ENCODE measurements around the gene RUNX1. TPM values are rescaled to one million over a fixed set of nuclear protein-coding genes. Genes with fewer than 3 reads are reported as not detected.

The RUNX1 gene
- total RNA-seq, 1 donor from 2014 or later, result 62.1 TPM

GRCh38 chr21:34791776-34792503, 257.2 kb downstream of the RUNX1 start:
- H3K27ac ChIP-seq, result no peak overlapping the region
- TF ChIP-seq POLR2AphosphoS5 (IDR thresholded peaks at IDR 0.05; ENCODE audit: insufficient read depth in 1 of 2, low read depth in 1 of 2) (no peak), CTCF (IDR thresholded peaks at IDR 0.05) (no peak), POLR2A (IDR thresholded peaks at IDR 0.05) (no peak)
- DNase-seq (ENCODE audit: extremely low spot score in 2 of 2), result peak in 1 of 2 donors; percentile 56
- H3K27me3 ChIP-seq, result no peaks in the 10 kb centered on the region
- H3K36me3 ChIP-seq, result peaks cover 0 to 8% of the 10 kb centered on the region in 2 donors
- no peaks in the 10 kb centered on the region for H3K9me3 ChIP-seq
- peaks cover 28% of the 10 kb centered on the region for H3K4me1 ChIP-seq
- no peak overlapping the region for H3K4me3 ChIP-seq
- intact Hi-C loops (cut with DNase I), result no loop called here

- Histone ChIP-seq H3K36me3 (peaks cover 0 to 8% of the 10 kb centered on the region in 2 donors), H3K4me1 (peaks cover 17% of the 10 kb centered on the region), H3K9me3 (no peaks in the 10 kb centered on the region), H3K27ac (no peak overlapping the region), H3K4me3 (no peak overlapping the region), H3K27me3 (no peaks in the 10 kb centered on the region)
- DNase-seq (ENCODE audit: extremely low spot score in 2 of 2), result no peak
- TF ChIP-seq CTCF (IDR thresholded peaks at IDR 0.05) (no peak), POLR2AphosphoS5 (IDR thresholded peaks at IDR 0.05; ENCODE audit: insufficient read depth in 1 of 2, low read depth in 1 of 2) (no peak)
- intact Hi-C loops (cut with DNase I), result no loop called here
Measured at GRCh38 chr21:34790834-34791233, 258.3 kb downstream of the RUNX1 start.

- TF ChIP-seq POLR2AphosphoS5 (IDR thresholded peaks at IDR 0.05; ENCODE audit: insufficient read depth in 1 of 2, low read depth in 1 of 2) (no peak), POLR2A (IDR thresholded peaks at IDR 0.05) (no peak), CTCF (IDR thresholded peaks at IDR 0.05) (no peak)
- intact Hi-C loops (cut with DNase I), result no loop called here
- DNase-seq (ENCODE audit: extremely low spot score in 2 of 2), result peak in 1 of 2 donors; percentile 40
Measured at GRCh38 chr21:34790341-34790740, 258.8 kb downstream of the RUNX1 start.

GRCh38 chr21:34788879-34789278, 260.2 kb downstream of the RUNX1 start:
- H3K27ac ChIP-seq, result no peak overlapping the region
- intact Hi-C loops (cut with DNase I), result no loop called here
- H3K4me3 ChIP-seq, result no peak overlapping the region
- no peak for TF ChIP-seq CTCF (IDR thresholded peaks at IDR 0.05)
- TF ChIP-seq POLR2A (IDR thresholded peaks at IDR 0.05), result no peak
- no peak for TF ChIP-seq POLR2AphosphoS5 (IDR thresholded peaks at IDR 0.05; ENCODE audit: insufficient read depth in 1 of 2, low read depth in 1 of 2)
- peaks cover 0 to 8% of the 10 kb centered on the region in 2 donors for H3K36me3 ChIP-seq
- H3K9me3 ChIP-seq, result no peaks in the 10 kb centered on the region
- H3K4me1 ChIP-seq, result no peaks in the 10 kb centered on the region
- no peak for DNase-seq (ENCODE audit: extremely low spot score in 2 of 2)
- no peaks in the 10 kb centered on the region for H3K27me3 ChIP-seq

More at GRCh38 chr21:34790341-34790740, 258.8 kb downstream of the RUNX1 start:
- Histone ChIP-seq H3K4me1 (peaks cover 12% of the 10 kb centered on the region), H3K9me3 (no peaks in the 10 kb centered on the region), H3K27me3 (no peaks in the 10 kb centered on the region), H3K27ac (no peak overlapping the region), H3K4me3 (no peak overlapping the region), H3K36me3 (peaks cover 0 to 8% of the 10 kb centered on the region in 2 donors)

- intact Hi-C loops (cut with DNase I), result no loop called here
- Histone ChIP-seq H3K4me3 (no peak overlapping the region), H3K27ac (no peak overlapping the region), H3K27me3 (no peaks in the 10 kb centered on the region), H3K36me3 (no peaks in the 10 kb centered on the region), H3K9me3 (no peaks in the 10 kb centered on the region), H3K4me1 (no peaks in the 10 kb centered on the region)
- DNase-seq (ENCODE audit: extremely low spot score in 2 of 2), result no peak
- TF ChIP-seq POLR2A (IDR thresholded peaks at IDR 0.05) (no peak), POLR2AphosphoS5 (IDR thresholded peaks at IDR 0.05; ENCODE audit: insufficient read depth in 1 of 2, low read depth in 1 of 2) (no peak), CTCF (IDR thresholded peaks at IDR 0.05) (no peak)
Measured at GRCh38 chr21:34783815-34784214, 265.3 kb downstream of the RUNX1 start.

All from vagina (tissue), 2 donors.